Liver (tissue), 9 donors: ENCODE measurements around the gene MLXIP. TPM values are rescaled to one million over a fixed set of nuclear protein-coding genes. Genes with fewer than 3 reads are reported as not detected.

Experiments used
- DNase-seq: peaks from one replicate; pipeline ENCODE4 v3.0.0-alpha.2; 2017; ENCODE audit warnings: low spot score
- H3K27ac ChIP-seq, 2 donors: one replicate each; pipeline ENCODE4 v1.7.0; 2013; ENCODE audit warnings: inconsistent platforms in 2 of 2, low read length in 2 of 2, control low read depth in 1 of 2, low read depth in 1 of 2, mild to moderate bottlenecking in 1 of 2
- H3K27me3 ChIP-seq, 4 donors: one replicate each; pipeline versions ENCODE4 v1.6.1 to v1.7.0; 2013; ENCODE audit warnings: low read length in 3 of 4, inconsistent platforms in 1 of 4, mild to moderate bottlenecking in 1 of 4, moderate library complexity in 1 of 4; ENCODE audit not compliant: control insufficient read depth in 4 of 4, insufficient read depth in 4 of 4
- H3K36me3 ChIP-seq, 4 donors: one replicate each; pipeline versions ENCODE4 v1.6.1 to v1.7.0; 2013; ENCODE audit warnings: low read length in 3 of 4, mild to moderate bottlenecking in 3 of 4, low read depth in 1 of 4, moderate library complexity in 1 of 4; ENCODE audit not compliant: control insufficient read depth in 4 of 4, insufficient read depth in 3 of 4
- H3K4me1 ChIP-seq, 4 donors: one replicate each; pipeline versions ENCODE4 v1.6.1 to v1.7.0; 2013; ENCODE audit warnings: low read length in 3 of 4, mild to moderate bottlenecking in 3 of 4, moderate library complexity in 1 of 4; ENCODE audit not compliant: control insufficient read depth in 4 of 4, insufficient read depth in 4 of 4
- H3K4me3 ChIP-seq, 3 donors: one replicate each; pipeline versions ENCODE4 v1.6.1 to v1.7.0; 2013; ENCODE audit warnings: low read length in 3 of 3, control low read depth in 1 of 3, low read depth in 1 of 3, mild to moderate bottlenecking in 1 of 3
- H3K9ac ChIP-seq, 2 donors: one replicate each; pipeline ENCODE4 v1.7.0; 2013; ENCODE audit warnings: low read length in 2 of 2, mild to moderate bottlenecking in 2 of 2, moderate library complexity in 2 of 2, control low read depth in 1 of 2, low read depth in 1 of 2
- H3K9me3 ChIP-seq, 4 donors: one replicate each; pipeline versions ENCODE4 v1.6.1 to v1.7.0; 2013; ENCODE audit warnings: low read length in 3 of 4; ENCODE audit not compliant: control insufficient read depth in 4 of 4
- ATF3 ChIP-seq: IDR thresholded peaks from 2 replicates; pipeline ENCODE4 v1.6.1; 2016; ENCODE audit warnings: antibody characterized with exemption
- CTCF ChIP-seq: fragments of 150-350 bp; IDR thresholded peaks from 2 replicates; pipeline ENCODE4 v1.5.1; 2017; ENCODE audit warnings: improper control_type of control experiment, low read depth, low read length; ENCODE audit not compliant: missing input control
- EGR1 ChIP-seq, 2 donors: IDR thresholded peaks; 2 replicates each; pipeline ENCODE4 v1.6.1; 2016 to 2018; ENCODE audit warnings: antibody characterized with exemption in 2 of 2, low read depth in 2 of 2
- FOXA2 ChIP-seq: IDR thresholded peaks from 2 replicates; pipeline ENCODE4 v1.6.1; 2016; ENCODE audit warnings: antibody characterized with exemption
- GABPA ChIP-seq, 2 donors: IDR thresholded peaks in 1 of 2; conservative IDR thresholded peaks in 1 of 2; 2 replicates each; pipeline ENCODE4 v1.6.1; 2016; ENCODE audit warnings: antibody characterized with exemption in 2 of 2, mild to moderate bottlenecking in 1 of 2, moderate library complexity in 1 of 2
- HNF4A ChIP-seq, 2 donors: conservative IDR thresholded peaks; 2 replicates each; pipeline ENCODE4 v1.6.1; 2016; ENCODE audit warnings: antibody characterized with exemption in 2 of 2, mild to moderate bottlenecking in 2 of 2
- HNF4G ChIP-seq: IDR thresholded peaks from 2 replicates; pipeline ENCODE4 v1.6.1; 2016; ENCODE audit warnings: antibody characterized with exemption
- JUND ChIP-seq, 2 donors: IDR thresholded peaks; 2 replicates each; pipeline ENCODE4 v1.6.1; 2016; ENCODE audit warnings: antibody characterized with exemption in 2 of 2
- MAX ChIP-seq: IDR thresholded peaks from 2 replicates; pipeline ENCODE4 v1.6.1; 2016; ENCODE audit warnings: antibody characterized with exemption
- NR2F2 ChIP-seq: IDR thresholded peaks from 2 replicates; pipeline ENCODE4 v1.6.1; 2016; ENCODE audit warnings: antibody characterized with exemption
- RAD21 ChIP-seq, 2 donors: IDR thresholded peaks; 2 replicates each; pipeline ENCODE4 v1.6.1; 2016; ENCODE audit warnings: antibody characterized with exemption in 2 of 2, mild to moderate bottlenecking in 2 of 2
- REST ChIP-seq: IDR thresholded peaks from 2 replicates; pipeline ENCODE4 v1.6.1; 2016; ENCODE audit warnings: antibody characterized with exemption, mild to moderate bottlenecking
- RXRA ChIP-seq, 2 donors: IDR thresholded peaks; 2 replicates each; pipeline ENCODE4 v1.6.1; 2017 to 2018; ENCODE audit warnings: antibody characterized with exemption in 2 of 2, mild to moderate bottlenecking in 1 of 2
- SP1 ChIP-seq: IDR thresholded peaks from 2 replicates; pipeline ENCODE4 v1.6.1; 2018; ENCODE audit warnings: antibody characterized with exemption, mild to moderate bottlenecking
- TAF1 ChIP-seq: conservative IDR thresholded peaks from 2 replicates; pipeline ENCODE4 v1.6.1; 2016; ENCODE audit warnings: antibody characterized with exemption, mild to moderate bottlenecking
- YY1 ChIP-seq: IDR thresholded peaks from 2 replicates; pipeline ENCODE4 v1.6.1; 2016; ENCODE audit warnings: antibody characterized with exemption, mild to moderate bottlenecking
- ZBTB33 ChIP-seq: IDR thresholded peaks from 2 replicates; pipeline ENCODE4 v1.6.1; 2016; ENCODE audit warnings: antibody characterized with exemption
- WGBS: extraction: QIAGEN DNeasy Blood & Tissue Kit; methylation state at CpG from one replicate; pipeline ENCODE4 v1.1.7; 2013; 5-methylcytosine and 5-hydroxymethylcytosine counted together
- polyA plus RNA-seq, 2 donors: library from polyadenylated mRNA; stranded (reverse) in 1 of 2; unstranded in 1 of 2; fragments of 200-250 nt in 1 of 2; fragments of >200 nt in 1 of 2; fragmentation: Nextera tagmentation in 1 of 2; extraction: Ambion mirVana in 1 of 2; gene quantifications; one replicate each; pipeline versions ENCODE4 v1.2.1 to v1.2.3, GENCODE V29; 2013 to 2015
- total RNA-seq, 2 donors: library from RNA; depleted of rRNA; stranded (reverse); fragments of >200 nt; gene quantifications; one replicate each; pipeline ENCODE4 v1.2.3, GENCODE V29; 2014
- donor health status: healthy.
- donor health status: healthy.
- donor health status: healthy.
- donor health status: healthy.
- donor health status: healthy.

MLXIP gene
- total and polyA plus RNA-seq, 4 donors = 10.6 to 19.5 (median 11.0) TPM

GRCh38 chr12:122138181-122138580 is 59.6 kb downstream of the MLXIP start:
- 91% methylated on average over 11 of the region's 11 CpGs for WGBS
- Histone ChIP-seq H3K9me3 (no peaks in the 10 kb centered on the region), H3K9ac (no peak overlapping the region), H3K27me3 (no peaks in the 10 kb centered on the region), H3K27ac (no peak overlapping the region), H3K4me1 (peaks cover 0 to 4% (median 0%) of the 10 kb centered on the region in 4 donors), H3K36me3 (peaks cover 16 to 63% (median 32%) of the 10 kb centered on the region in 4 donors), H3K4me3 (no peak overlapping the region)
- TF ChIP-seq ZBTB33 = no peak
- no peak for TF ChIP-seq NR2F2
- TF ChIP-seq ATF3 = no peak
- TF ChIP-seq HNF4G = no peak
- TF ChIP-seq REST = no peak
- no peak for TF ChIP-seq CTCF
- no peak for TF ChIP-seq RXRA (IDR thresholded peaks at IDR 0.05)
- no peak for TF ChIP-seq GABPA (IDR thresholded peaks at IDR 0.05 in 1 of 2, conservative IDR thresholded peaks at IDR 0.05 in 1 of 2)
- TF ChIP-seq EGR1 (IDR thresholded peaks at IDR 0.05; ENCODE audit: low read depth in 2 of 2) = no peak
- no peak for TF ChIP-seq TAF1
- TF ChIP-seq YY1 = no peak
- no peak for TF ChIP-seq JUND (IDR thresholded peaks at IDR 0.05)
- no peak for TF ChIP-seq HNF4A (conservative IDR thresholded peaks at IDR 0.05)
- TF ChIP-seq MAX = no peak
- TF ChIP-seq FOXA2 = no peak
- no peak for TF ChIP-seq RAD21 (IDR thresholded peaks at IDR 0.05)
- TF ChIP-seq SP1 = no peak
- DNase-seq = no peak
